HG03095 (cell line): Measurements from ENCODE around the gene RRP7A.
"Not testable (repeated sequence)": the region's sequence is repeated elsewhere in the genome, so short reads cannot be mapped to it uniquely, and the experiment has no call there.

Source experiments
- ATAC-seq: cut with Tn5 transposase; IDR thresholded peaks from one replicate; pipeline ENCODE4 v1.9.1; 2021; ENCODE audit warnings: moderate library complexity; ENCODE audit not compliant: unreplicated experiment

Gene RRP7A

DNA sequence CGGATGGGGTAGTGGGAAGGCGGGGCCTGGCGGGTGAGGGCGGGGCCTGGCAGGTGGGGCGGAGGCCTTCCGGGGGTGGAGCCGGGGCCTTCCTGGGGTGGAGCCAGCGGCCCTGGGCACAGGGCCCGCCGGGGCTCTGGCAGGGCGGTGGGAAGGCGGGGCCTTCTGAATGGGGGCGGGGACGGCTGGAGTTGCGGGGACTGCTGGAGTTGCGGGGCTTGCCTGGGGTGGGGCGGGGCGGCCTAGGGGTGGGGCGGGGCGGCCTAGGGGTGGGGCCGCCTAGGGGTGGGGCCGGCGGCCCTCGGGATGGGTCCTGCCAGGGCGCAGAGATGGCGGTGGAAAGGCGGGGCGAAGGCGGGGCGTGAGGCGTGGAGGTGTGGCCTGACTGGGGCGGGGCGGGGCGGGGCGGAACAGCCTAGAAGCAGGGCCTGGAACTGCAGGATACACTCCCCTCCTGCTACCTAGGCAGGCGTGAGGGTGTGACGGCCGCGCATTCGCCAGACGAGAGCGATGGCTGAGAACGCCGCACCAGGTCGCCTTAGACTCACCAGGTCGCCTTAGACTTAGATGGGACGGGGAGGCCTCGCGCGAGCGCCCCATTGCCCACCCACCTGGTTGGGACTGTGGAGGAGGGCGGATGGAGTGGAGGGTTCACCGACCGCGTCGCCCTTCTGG lies 19.3 kb downstream of the RRP7A start:
- ATAC-seq, result peak; percentile 57

- ATAC-seq, result not testable (repeated sequence)
Measured at GRCh38 chr22:42499773-42500160, 19.8 kb downstream of the RRP7A start.

DNA sequence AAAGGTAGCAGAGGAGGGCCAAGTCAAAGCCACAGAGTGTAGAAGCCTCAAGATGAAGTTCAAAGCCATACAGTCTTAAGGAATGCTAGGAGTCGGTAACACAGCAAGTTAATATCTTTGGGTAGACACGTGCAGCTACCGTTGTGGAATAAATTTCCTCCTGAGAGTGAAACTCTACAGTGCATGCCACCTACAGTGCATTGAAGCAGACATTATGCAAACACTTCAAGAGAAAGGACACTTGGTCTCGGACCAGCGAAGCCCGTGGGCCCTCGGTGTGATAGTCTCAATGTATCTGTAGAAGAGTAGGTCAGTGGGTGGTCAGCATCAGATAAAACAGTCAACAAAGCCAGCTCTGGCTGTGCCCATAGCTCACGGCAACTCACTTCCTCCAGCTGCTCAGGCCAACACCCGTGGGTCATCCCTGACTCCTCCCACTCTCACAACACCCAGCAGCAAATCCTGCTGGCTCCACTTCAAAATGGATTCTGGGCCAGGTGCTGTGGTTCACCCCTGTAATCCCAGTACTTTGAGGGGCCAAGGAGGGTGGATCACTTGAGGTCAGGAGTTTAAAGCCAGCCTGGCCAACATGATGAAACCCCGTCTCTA lies 24.0 kb downstream of the RRP7A start:
- not testable (repeated sequence) for ATAC-seq

DNA sequence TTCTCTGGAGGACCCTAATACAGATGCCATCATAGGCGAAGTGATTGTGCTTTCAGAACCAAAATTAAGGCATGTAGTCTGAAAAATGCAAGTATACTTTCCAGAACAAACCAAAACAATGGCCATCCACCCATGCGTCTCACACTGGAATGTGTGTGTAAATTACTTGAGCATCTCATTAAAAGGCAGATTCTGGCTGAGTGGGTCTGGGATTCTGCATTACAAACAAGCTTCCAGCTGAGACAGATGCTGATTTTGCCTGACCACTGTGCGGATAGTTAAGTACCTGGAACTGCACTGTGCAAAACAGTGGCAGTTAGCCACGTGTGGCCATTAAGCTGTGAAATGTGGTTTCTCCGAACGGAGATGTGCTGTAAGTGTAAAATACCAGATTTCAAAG lies 26.2 kb downstream of the RRP7A start:
- ATAC-seq, result no peak

DNA sequence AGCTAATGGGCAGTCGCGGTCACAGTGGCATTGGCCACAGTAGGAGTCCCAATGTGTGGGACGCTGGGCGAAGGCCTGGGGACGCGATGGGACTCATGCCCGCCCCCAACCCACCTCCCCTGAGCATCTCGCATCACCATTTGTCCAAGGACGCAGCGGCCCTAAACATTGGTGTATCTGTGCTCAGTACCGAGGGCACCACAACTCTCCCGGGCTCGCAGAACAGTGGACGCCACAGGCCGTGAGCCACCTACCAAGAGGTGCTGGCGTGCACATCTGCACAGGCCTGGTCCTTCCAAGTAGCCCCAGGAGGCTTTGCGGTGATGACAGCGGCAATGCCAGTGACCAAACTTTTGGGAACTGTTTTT lies 27.3 kb downstream of the RRP7A start:
- ATAC-seq, result no peak

GRCh38 chr22:42490243-42490832 lies 29.3 kb downstream of the RRP7A start:
- no peak for ATAC-seq

DNA sequence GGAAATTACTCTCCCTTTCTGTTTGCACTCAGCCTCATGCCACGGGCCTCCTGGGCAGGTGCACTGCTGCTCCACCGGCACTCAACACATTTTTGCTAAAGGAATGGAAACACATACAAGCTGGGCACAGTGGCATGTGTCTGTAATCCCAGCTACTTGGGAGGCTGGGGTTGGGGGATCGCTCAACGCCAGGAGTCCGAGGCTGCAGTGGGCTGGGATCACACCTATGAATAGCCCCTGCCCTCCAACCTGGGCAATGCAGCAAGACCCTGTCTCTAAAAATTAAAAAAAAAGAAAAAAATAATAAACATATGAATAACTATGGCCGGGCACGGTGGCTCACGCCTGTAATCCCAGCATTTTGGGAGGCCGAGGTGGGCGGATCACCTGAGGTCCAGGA lies 30.6 kb downstream of the RRP7A start:
- ATAC-seq, result no peak

GRCh38 chr22:42484506-42484905 lies 35.1 kb downstream of the RRP7A start:
- ATAC-seq, result no peak

- ATAC-seq, result not testable (repeated sequence)
Measured at GRCh38 chr22:42483610-42484223, 35.9 kb downstream of the RRP7A start.

- ATAC-seq, result no peak
Measured at GRCh38 chr22:42475122-42475521, 44.5 kb downstream of the RRP7A start.

DNA sequence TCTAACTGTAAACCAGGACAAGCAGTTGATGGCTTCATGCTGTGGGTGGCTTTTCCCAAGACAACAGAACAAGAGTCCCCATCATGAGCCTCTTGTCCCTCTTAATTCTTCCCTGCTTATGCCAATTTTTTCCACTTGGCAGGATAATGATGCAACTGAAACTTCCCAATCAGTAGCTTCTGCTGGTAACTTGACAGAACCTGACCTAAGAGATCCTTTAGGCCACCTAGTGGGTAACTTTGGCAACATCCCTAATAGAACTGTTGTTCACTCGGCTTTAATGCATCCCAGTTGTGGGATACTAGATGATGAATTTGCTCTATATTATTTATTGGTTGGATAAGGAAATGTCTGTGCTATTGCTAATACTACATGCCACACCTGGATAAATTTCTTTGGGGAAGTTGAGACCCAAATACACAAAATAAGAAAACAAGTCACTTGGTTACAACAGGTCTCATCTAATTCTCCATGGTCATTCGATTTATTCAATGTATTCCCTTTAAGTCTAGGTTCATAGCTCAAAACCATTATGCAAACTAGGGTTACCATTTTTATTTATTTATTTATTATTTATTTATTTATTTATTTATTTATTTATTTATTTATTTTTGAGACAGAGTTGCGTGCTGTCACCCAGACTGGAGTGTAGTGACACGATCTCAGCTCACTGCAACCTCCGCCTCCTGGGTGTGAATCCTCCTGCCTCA lies 46.0 kb downstream of the RRP7A start:
- no peak for ATAC-seq

DNA sequence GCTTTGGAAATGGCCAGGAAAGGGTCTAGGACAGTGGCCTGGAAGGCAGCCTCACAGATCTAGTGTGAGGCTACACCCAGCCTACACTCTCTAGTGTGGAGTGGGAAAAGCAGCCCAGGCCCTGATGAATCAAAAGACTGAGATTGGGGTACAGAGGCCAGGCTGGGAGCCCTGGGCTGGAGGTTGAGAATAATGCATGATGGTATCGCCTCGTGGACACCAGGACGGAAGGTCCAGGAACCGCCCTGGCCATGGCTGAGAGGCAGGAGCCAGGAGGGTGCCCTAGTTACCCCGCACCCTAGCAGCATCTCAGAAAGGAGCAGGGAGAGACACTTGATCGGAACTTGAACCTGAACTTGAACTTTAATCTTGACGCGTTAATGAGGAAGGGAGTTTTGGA lies 46.9 kb downstream of the RRP7A start:
- no peak for ATAC-seq

- ATAC-seq, result no peak
Measured at GRCh38 chr22:42471441-42471840, 48.2 kb downstream of the RRP7A start.

DNA sequence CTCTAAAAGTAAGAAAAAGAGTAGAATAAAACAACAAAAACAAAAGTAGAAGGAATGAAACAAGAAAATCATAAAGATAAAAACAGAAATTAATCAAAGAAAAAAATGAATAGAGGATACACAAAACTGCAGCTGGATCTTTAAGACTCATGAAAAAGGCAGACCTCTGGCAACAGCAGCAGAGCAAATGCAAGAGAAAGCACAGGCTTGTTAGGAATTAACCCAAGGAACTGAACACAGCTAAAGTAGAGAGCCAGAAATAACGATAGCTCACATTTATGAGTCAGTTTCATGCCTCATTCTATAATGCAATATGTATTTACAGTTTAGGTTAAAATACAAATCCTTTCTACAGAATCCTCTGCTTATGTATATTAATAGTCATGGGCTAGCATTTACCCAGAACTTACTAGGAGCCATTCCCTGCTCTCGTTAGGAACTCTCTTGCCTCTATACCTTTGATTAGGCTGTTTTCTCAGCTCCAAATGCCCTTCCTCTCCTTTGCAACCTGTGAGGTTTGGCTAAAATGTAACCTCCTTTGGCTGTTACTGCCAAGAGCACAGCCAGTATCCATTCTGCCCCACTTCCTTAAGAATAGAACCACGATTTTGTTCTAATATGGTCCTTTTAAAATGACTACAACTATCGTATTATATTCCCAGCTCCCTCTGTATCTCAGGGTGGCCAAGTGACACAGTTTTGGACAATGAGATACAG lies 49.1 kb downstream of the RRP7A start:
- ATAC-seq, result no peak

DNA sequence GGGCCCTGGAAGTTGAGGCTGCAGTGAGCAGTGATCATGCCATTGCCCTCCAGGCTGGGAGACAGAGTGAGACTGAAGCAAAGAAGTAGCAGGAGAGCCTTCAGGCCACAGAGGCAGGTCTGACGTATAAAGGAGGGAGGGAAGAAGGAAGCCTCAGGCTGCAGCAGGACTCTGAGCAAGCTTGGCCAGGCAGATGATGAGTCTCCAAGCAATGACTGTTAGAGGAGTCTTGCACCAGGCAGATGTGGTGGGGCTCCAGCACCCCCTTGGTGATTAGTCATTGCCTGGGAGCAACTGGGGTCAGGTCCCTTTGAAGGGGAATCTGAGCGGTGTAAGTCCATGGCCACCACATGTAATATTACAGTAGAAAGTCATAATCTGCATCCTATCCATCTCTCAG lies 50.8 kb downstream of the RRP7A start:
- ATAC-seq, result no peak

GRCh38 chr22:42462016-42462415 lies 57.6 kb downstream of the RRP7A start:
- no peak for ATAC-seq

GRCh38 chr22:42461511-42461910 lies 58.1 kb downstream of the RRP7A start:
- ATAC-seq, result no peak
